ENCODE results near the gene CNTNAP2.

- TF ChIP-seq CTCF (IDR thresholded peaks at IDR 0.05), result no peak
- TF ChIP-seq POLR2A (IDR thresholded peaks at IDR 0.05), result no peak
These were observed 2019.4 kb downstream of the CNTNAP2 start for GRCh38 chr7:148135997-148136396.

All from uterus (tissue), 2 donors.